ENCODE data around the gene ABCD2.
"Not testable (repeated sequence)": the region's sequence is repeated elsewhere in the genome, so short reads cannot be mapped to it uniquely, and the experiment has no call there.

ABCD2 gene

DNA sequence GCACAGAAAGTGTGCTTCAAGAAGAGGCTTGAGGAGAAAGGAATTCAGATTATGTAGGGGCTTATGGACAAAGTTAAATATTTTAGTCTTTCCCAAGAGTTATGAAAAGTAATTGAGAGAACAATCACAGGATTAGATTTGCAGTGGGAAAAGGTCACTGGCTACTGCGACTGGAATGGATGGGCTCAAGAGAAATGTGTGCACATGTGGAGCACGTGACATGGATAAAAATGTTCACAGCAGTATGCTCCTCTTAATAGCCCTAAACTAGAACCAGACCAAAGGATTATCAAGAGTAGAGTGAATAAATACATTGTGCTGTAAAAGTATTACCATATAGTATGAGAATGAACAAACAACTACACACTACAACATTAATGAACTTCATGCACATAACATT is 78.1 kb downstream of the ABCD2 start:
- no peak for DNase-seq (ENCODE audit: low read depth)
- TF ChIP-seq, protein P1, sequence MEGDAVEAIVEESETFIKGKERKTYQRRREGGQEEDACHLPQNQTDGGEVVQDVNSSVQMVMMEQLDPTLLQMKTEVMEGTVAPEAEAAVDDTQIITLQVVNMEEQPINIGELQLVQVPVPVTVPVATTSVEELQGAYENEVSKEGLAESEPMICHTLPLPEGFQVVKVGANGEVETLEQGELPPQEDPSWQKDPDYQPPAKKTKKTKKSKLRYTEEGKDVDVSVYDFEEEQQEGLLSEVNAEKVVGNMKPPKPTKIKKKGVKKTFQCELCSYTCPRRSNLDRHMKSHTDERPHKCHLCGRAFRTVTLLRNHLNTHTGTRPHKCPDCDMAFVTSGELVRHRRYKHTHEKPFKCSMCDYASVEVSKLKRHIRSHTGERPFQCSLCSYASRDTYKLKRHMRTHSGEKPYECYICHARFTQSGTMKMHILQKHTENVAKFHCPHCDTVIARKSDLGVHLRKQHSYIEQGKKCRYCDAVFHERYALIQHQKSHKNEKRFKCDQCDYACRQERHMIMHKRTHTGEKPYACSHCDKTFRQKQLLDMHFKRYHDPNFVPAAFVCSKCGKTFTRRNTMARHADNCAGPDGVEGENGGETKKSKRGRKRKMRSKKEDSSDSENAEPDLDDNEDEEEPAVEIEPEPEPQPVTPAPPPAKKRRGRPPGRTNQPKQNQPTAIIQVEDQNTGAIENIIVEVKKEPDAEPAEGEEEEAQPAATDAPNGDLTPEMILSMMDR (conservative IDR thresholded peaks at IDR 0.05; ENCODE audit: low read length), result no peak
- no peak overlapping the region for H3K4me3 ChIP-seq (ENCODE audit: low read length)

DNA sequence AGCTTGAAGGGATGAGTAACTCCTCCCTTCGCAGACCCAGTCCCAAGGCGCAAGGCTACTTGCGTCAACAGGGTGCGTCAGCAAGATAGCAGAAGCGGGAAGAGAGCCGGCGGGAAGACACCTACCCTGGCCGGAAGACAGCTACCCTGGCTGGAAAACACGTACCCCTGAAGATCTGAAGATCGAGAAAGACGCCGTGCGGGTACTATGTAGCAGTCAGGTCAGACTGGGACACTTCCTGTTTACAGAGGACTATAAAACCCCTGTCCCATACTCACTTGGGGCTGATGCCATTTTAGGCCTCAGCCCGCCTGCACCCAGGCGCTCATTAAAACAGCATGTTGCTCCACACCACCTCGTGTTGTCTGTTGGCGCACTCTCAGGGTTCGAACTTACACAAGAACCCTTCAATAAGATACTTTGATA is 80.9 kb downstream of the ABCD2 start:
- TF ChIP-seq, protein P1 (conservative IDR thresholded peaks at IDR 0.05; ENCODE audit: low read length), result no peak
- H3K4me3 ChIP-seq (ENCODE audit: low read length), result no peak overlapping the region
- DNase-seq (ENCODE audit: low read depth), result no peak

DNA sequence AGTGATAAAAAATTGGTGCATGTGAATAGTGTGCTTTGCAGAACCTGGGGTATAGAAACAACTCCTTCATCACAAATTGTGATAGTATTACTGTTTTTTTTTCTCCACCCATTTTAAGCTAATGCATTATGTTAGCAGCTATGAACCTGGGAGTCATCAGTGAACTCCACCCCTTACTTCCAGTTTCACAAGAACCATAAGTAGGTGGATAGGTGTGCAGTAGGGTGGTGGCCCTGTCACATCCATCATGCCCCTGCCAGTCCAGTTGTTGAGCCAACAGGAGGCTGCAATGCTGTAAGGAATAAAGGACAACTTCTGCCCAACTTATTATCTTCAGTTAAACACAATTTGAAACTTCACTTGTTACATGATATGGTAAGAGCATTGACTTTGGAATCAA is 85.7 kb downstream of the ABCD2 start:
- no peak overlapping the region for H3K4me3 ChIP-seq (ENCODE audit: low read length)
- TF ChIP-seq, protein P1 (conservative IDR thresholded peaks at IDR 0.05; ENCODE audit: low read length), result no peak
- DNase-seq (ENCODE audit: low read depth), result no peak

DNA sequence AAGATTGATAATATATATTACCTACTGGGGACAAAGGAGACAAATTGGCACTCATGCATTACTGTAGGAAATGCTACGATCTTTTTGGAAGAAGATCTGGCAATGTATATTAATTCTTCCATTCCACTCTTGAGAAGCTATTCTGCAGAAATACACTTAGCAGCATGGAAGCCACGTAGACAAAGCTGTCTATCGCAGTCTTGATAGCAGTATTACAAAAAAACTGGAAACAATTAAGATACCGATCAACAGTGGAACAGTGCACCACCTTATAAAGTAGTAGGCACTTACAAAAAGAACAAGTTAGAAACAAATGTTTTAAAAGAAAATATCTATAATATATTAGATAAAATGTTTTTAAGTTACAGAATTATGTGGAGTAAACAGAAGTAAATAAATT is 87.2 kb downstream of the ABCD2 start:
- no peak overlapping the region for H3K4me3 ChIP-seq (ENCODE audit: low read length)
- DNase-seq (ENCODE audit: low read depth), result no peak
- TF ChIP-seq, protein P1 (conservative IDR thresholded peaks at IDR 0.05; ENCODE audit: low read length), result no peak

DNA sequence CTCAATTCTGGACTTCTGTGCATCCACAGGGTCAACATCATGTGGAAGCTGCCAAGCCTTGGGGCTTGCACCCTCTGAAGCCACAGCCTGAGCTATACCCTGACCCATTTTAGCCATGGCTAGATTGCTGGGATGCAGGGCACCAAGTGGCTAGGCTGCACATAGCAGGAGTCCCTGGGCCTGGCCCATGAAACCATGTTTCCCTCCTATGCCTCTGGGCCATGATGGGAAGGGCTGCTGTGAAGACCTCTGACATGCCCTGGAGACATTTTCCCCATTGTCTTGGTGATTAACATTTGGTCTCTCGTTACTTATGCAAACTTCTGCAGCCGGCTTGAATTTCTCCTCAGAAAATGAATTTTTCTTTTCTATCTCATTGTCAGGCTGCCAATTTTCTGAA is 92.6 kb downstream of the ABCD2 start:
- TF ChIP-seq, protein P1 (conservative IDR thresholded peaks at IDR 0.05; ENCODE audit: low read length), result no peak
- DNase-seq (ENCODE audit: low read depth), result no peak
- H3K4me3 ChIP-seq (ENCODE audit: low read length), result no peak overlapping the region

DNA sequence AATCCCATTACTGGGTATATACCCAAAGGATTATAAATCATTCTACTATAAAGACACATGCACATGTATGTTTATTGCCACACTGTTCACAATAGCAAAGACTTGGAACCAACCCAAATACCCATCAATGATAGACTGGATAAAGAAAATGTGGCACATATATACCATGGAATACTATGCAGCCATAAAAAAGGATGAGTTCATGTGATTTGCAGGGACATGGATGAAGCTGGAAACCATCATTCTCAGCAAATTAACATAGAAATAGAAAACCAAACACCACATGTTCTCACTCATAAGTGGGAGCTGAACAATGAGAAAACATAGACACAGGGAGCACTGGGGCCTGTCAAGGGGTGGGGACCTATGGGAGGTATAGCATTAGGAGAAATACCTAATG is 97.4 kb downstream of the ABCD2 start:
- H3K4me3 ChIP-seq (ENCODE audit: low read length); DNase-seq (ENCODE audit: low read depth): not testable (repeated sequence)

DNA sequence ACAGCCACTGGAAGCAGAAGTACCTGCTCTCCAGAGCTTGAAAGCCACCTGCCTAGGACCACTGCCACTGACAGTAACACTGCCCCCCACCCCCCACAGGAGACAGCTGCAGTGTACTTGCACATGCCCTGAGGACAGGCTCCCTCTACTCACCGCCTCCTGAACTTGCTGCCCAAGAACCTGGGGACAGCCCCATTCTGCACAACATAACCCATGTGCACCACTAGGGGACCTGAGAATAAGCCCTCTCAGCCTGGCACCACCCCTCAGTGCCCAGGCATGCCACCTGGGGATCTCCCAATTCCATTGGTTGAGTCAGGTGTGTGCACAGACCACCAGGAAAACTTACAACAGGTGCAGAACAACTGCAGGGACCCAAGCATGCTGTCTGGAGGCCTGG is 109.6 kb downstream of the ABCD2 start:
- TF ChIP-seq, protein P1 (conservative IDR thresholded peaks at IDR 0.05; ENCODE audit: low read length), result no peak
- no peak for DNase-seq (ENCODE audit: low read depth)

DNA sequence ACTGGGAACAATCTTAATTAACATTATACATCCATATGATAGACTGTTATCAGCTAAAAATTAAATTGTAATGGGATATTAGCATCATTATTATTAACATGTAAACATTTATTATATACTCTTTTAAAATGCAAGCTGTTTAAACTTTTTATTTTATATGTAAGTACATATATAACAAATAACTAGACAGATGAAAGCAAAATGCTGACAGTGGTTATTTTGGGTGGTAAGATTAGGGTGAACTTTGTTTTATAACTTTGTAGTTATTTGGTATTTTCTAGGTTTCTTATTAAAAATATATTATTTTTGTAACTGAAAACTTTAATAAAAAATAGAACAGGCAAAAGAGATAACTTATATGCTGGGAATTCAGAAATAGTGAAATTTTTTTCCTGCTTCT is 114.0 kb downstream of the ABCD2 start:
- TF ChIP-seq, protein P1 (conservative IDR thresholded peaks at IDR 0.05; ENCODE audit: low read length), result no peak
- DNase-seq (ENCODE audit: low read depth), result no peak
- no peak overlapping the region for H3K4me3 ChIP-seq (ENCODE audit: low read length)

More for the DNA sequence above, 109.6 kb downstream of the ABCD2 start:
- no peak overlapping the region for H3K4me3 ChIP-seq (ENCODE audit: low read length)

Data from AG10803 (cell line).